Neuronal stem cell (in vitro differentiated cells): ENCODE results near the gene CDH13.

Experiments
- DNase-seq: peaks from one replicate; pipeline ENCODE4 v3.0.0-alpha.2; 2013; ENCODE audit warnings: low spot score
- H2AFZ ChIP-seq: one replicate; pipeline ENCODE4 v1.6.1; 2013; ENCODE audit warnings: mild to moderate bottlenecking, low read length, inconsistent platforms
- H2AK5ac ChIP-seq: 2 replicates; pipeline ENCODE4 v1.6.1; 2013; ENCODE audit warnings: low read depth, mild to moderate bottlenecking, inconsistent platforms, low read length, moderate library complexity, mixed read lengths
- H2BK120ac ChIP-seq: 2 replicates; pipeline ENCODE4 v1.6.1; 2013; ENCODE audit warnings: low read depth, mild to moderate bottlenecking, inconsistent platforms, low read length, moderate library complexity, mixed read lengths
- H2BK12ac ChIP-seq: one replicate; pipeline ENCODE4 v1.6.1; 2013; ENCODE audit warnings: low read length, inconsistent platforms
- H2BK15ac ChIP-seq: 2 replicates; pipeline ENCODE4 v1.6.1; 2013; ENCODE audit warnings: mild to moderate bottlenecking, low read length, inconsistent platforms, mixed read lengths
- H2BK5ac ChIP-seq: one replicate; pipeline ENCODE4 v1.6.1; 2013; ENCODE audit warnings: inconsistent platforms, mild to moderate bottlenecking, low read length, moderate library complexity
- H3K14ac ChIP-seq: one replicate; pipeline ENCODE4 v1.6.1; 2013; ENCODE audit warnings: low read length, inconsistent platforms
- H3K18ac ChIP-seq: 2 replicates; pipeline ENCODE4 v1.6.1; 2013; ENCODE audit warnings: low read length, inconsistent platforms
- H3K23ac ChIP-seq: 2 replicates; pipeline ENCODE4 v1.6.1; 2013; ENCODE audit warnings: low read depth, mild to moderate bottlenecking, mixed read lengths, low read length, inconsistent platforms; ENCODE audit not compliant: poor library complexity
- H3K27ac ChIP-seq: replicated peaks from 3 replicates; pipeline ENCODE4 v1.5.1; 2013; ENCODE audit warnings: low read length, inconsistent platforms
- H3K27me3 ChIP-seq, 3 experiments: 2 replicates each; pipeline ENCODE4 v1.6.1; 2013; ENCODE audit warnings: low read length in 3 of 3, mild to moderate bottlenecking in 2 of 3, inconsistent platforms in 1 of 3, low read depth in 1 of 3, mixed read lengths in 1 of 3, moderate library complexity in 1 of 3; ENCODE audit not compliant: control insufficient read depth in 3 of 3, insufficient read depth in 3 of 3
- H3K36me3 ChIP-seq, 2 donors: replicated peaks in 1 of 2; 2 replicates each; pipeline ENCODE4 v1.6.1; 2013; ENCODE audit warnings: low read length in 2 of 2; ENCODE audit not compliant: control insufficient read depth in 2 of 2, insufficient read depth in 2 of 2
- H3K4ac ChIP-seq: 2 replicates; pipeline ENCODE4 v1.6.1; 2013; ENCODE audit warnings: inconsistent platforms, mild to moderate bottlenecking, low read length, moderate library complexity
- H3K4me1 ChIP-seq, 2 donors: 1 replicate in 1 of 2; 2 replicates in 1 of 2; pipeline ENCODE4 v1.6.1; 2013; ENCODE audit warnings: low read length in 2 of 2, low read depth in 1 of 2; ENCODE audit not compliant: control insufficient read depth in 2 of 2, insufficient read depth in 1 of 2
- H3K4me2 ChIP-seq: one replicate; pipeline ENCODE4 v1.6.1; 2013; ENCODE audit warnings: mild to moderate bottlenecking, low read length, inconsistent platforms; ENCODE audit not compliant: insufficient read depth, poor library complexity, severe bottlenecking
- H3K4me3 ChIP-seq, 2 donors: 2 replicates each; pipeline ENCODE4 v1.5.1; 2013; ENCODE audit warnings: low read length in 2 of 2, mild to moderate bottlenecking in 2 of 2, inconsistent platforms in 1 of 2, moderate library complexity in 1 of 2
- H3K79me1 ChIP-seq: one replicate; pipeline ENCODE4 v1.6.1; 2013; ENCODE audit warnings: low read depth, mild to moderate bottlenecking, inconsistent platforms, low read length, moderate library complexity
- H3K9ac ChIP-seq: one replicate; pipeline ENCODE4 v1.6.1; 2013; ENCODE audit warnings: mild to moderate bottlenecking, low read depth, low read length, inconsistent platforms; ENCODE audit not compliant: poor library complexity
- H3K9me3 ChIP-seq, 2 donors: replicated peaks in 1 of 2; 2 replicates each; pipeline versions ENCODE3 to v1.6.1; 2013; ENCODE audit warnings: low read length in 2 of 2, mild to moderate bottlenecking in 2 of 2, inconsistent platforms in 1 of 2, low read depth in 1 of 2, mixed read lengths in 1 of 2, moderate library complexity in 1 of 2; ENCODE audit not compliant: control insufficient read depth in 2 of 2, insufficient read depth in 1 of 2
- H4K8ac ChIP-seq: one replicate; pipeline ENCODE4 v1.6.1; 2013; ENCODE audit warnings: low read depth, mild to moderate bottlenecking, inconsistent platforms, low read length, moderate library complexity
- H4K91ac ChIP-seq: one replicate; pipeline ENCODE4 v1.6.1; 2013; ENCODE audit warnings: low read length, low read depth, mild to moderate bottlenecking, inconsistent platforms; ENCODE audit not compliant: poor library complexity
- whole genome bisulfite sequencing, 2 donors: extraction: QIAGEN DNeasy Blood & Tissue Kit; methylation state at CpG; one replicate each; pipeline ENCODE4 v1.1.7; 2013; ENCODE audit warnings: missing lambda C conversion rate in 2 of 2, mixed read lengths in 1 of 2; ENCODE audit not compliant: insufficient read length in 2 of 2, insufficient replicate concordance in 1 of 2; ENCODE audit errors: extremely low coverage in 2 of 2; 5-methylcytosine and 5-hydroxymethylcytosine counted together

CDH13 gene

GRCh38 chr16:83738923-83739503, 1112.2 kb downstream of the CDH13 start:
- Histone ChIP-seq H2AK5ac (no peak overlapping the region), H3K36me3 (no peaks in the 10 kb centered on the region), H3K18ac (peak overlapping the region; percentile 33), H3K23ac (no peak overlapping the region), H3K4me3 (no peak overlapping the region), H2BK120ac (no peak overlapping the region), H4K8ac (no peak overlapping the region), H3K4ac (no peak overlapping the region), H2BK5ac (no peak overlapping the region), H3K4me1 (peaks cover 1 to 9% of the 10 kb centered on the region in 2 donors), H3K79me1 (no peaks in the 10 kb centered on the region), H2BK15ac (no peak overlapping the region), H3K27me3 (no peaks in the 10 kb centered on the region), H3K9me3 (peaks cover 0 to 7% of the 10 kb centered on the region in 2 donors), H3K4me2 (no peak overlapping the region), H3K27ac (no peak overlapping the region), H4K91ac (no peak overlapping the region), H3K14ac (no peak overlapping the region), H3K9ac (no peak overlapping the region), H2BK12ac (no peak overlapping the region), H2AFZ (no peak overlapping the region)
- no CpG with 5 or more reads among the region's 7 CpGs for WGBS, 2 donors
- DNase-seq, result no peak

- no peaks in the 10 kb centered on the region for H3K36me3 ChIP-seq
- no peak overlapping the region for H2BK120ac ChIP-seq
- no peak overlapping the region for H3K9ac ChIP-seq
- no peak overlapping the region for H3K4ac ChIP-seq
- no peaks in the 10 kb centered on the region for H3K9me3 ChIP-seq
- H4K91ac ChIP-seq, result no peak overlapping the region
- no peak overlapping the region for H2BK15ac ChIP-seq
- no CpG with 5 or more reads among the region's 22 CpGs for WGBS, 2 donors
- H2AK5ac ChIP-seq, result no peak overlapping the region
- no peak overlapping the region for H2BK12ac ChIP-seq
- no peak overlapping the region for H2BK5ac ChIP-seq
- H3K23ac ChIP-seq, result no peak overlapping the region
- no peak overlapping the region for H3K4me3 ChIP-seq
- H3K14ac ChIP-seq, result no peak overlapping the region
- H3K27ac ChIP-seq, result no peak overlapping the region
- H3K27me3 ChIP-seq, result no peaks in the 10 kb centered on the region
- DNase-seq, result no peak
- no peaks in the 10 kb centered on the region for H3K79me1 ChIP-seq
- peak overlapping the region; percentile 14 for H3K18ac ChIP-seq
- H3K4me1 ChIP-seq, result peaks cover 8 to 26% of the 10 kb centered on the region in 2 donors
- H2AFZ ChIP-seq, result no peak overlapping the region
- H4K8ac ChIP-seq, result no peak overlapping the region
- no peak overlapping the region for H3K4me2 ChIP-seq
Measured at GRCh38 chr16:83742124-83742899, 1115.5 kb downstream of the CDH13 start.

- Histone ChIP-seq H2BK12ac (no peak overlapping the region), H3K14ac (no peak overlapping the region), H3K4me2 (no peak overlapping the region), H3K9me3 (no peaks in the 10 kb centered on the region), H3K4me1 (peaks cover 8 to 34% of the 10 kb centered on the region in 2 donors), H3K9ac (no peak overlapping the region), H2AK5ac (no peak overlapping the region), H3K27ac (no peak overlapping the region), H3K4ac (no peak overlapping the region), H4K8ac (no peak overlapping the region), H3K18ac (no peak overlapping the region), H3K27me3 (no peaks in the 10 kb centered on the region), H2BK120ac (no peak overlapping the region), H2AFZ (no peak overlapping the region), H3K79me1 (no peaks in the 10 kb centered on the region), H2BK15ac (no peak overlapping the region), H2BK5ac (no peak overlapping the region), H3K36me3 (no peaks in the 10 kb centered on the region), H3K4me3 (no peak overlapping the region), H4K91ac (no peak overlapping the region), H3K23ac (no peak overlapping the region)
- DNase-seq, result no peak
- no CpG with 5 or more reads among the region's 4 CpGs for WGBS, 2 donors
Measured at GRCh38 chr16:83743241-83743640, 1116.5 kb downstream of the CDH13 start.

- H2AK5ac ChIP-seq, result no peak overlapping the region
- no peak overlapping the region for H3K23ac ChIP-seq
- no peak overlapping the region for H4K8ac ChIP-seq
- no peak overlapping the region for H3K4me2 ChIP-seq
- no peak overlapping the region for H2AFZ ChIP-seq
- no peak overlapping the region for H4K91ac ChIP-seq
- H3K79me1 ChIP-seq, result no peaks in the 10 kb centered on the region
- H3K18ac ChIP-seq, result no peak overlapping the region
- H3K4me3 ChIP-seq, result no peak overlapping the region
- H3K27ac ChIP-seq, result no peak overlapping the region
- H2BK12ac ChIP-seq, result no peak overlapping the region
- no peak overlapping the region for H3K14ac ChIP-seq
- no peak overlapping the region for H2BK5ac ChIP-seq
- H3K9ac ChIP-seq, result no peak overlapping the region
- H3K36me3 ChIP-seq, result no peaks in the 10 kb centered on the region
- no peaks in the 10 kb centered on the region for H3K27me3 ChIP-seq
- WGBS, 2 donors, result no CpG with 5 or more reads among the region's 6 CpGs
- H2BK120ac ChIP-seq, result no peak overlapping the region
- peaks cover 8 to 34% of the 10 kb centered on the region in 2 donors for H3K4me1 ChIP-seq
- H3K4ac ChIP-seq, result no peak overlapping the region
- H2BK15ac ChIP-seq, result no peak overlapping the region
- DNase-seq, result no peak
- peaks cover 0 to under 1% of the 10 kb centered on the region in 2 donors for H3K9me3 ChIP-seq
Measured at GRCh38 chr16:83743720-83744119, 1117.0 kb downstream of the CDH13 start.
